ES-I3 (cell line): ENCODE measurements around the gene TGM2.

ENCODE experiments used
- H3K36me3 ChIP-seq: 2 replicates; pipeline ENCODE4 v1.6.1; 2013; ENCODE audit warnings: mild to moderate bottlenecking, low read length, control low read depth, moderate library complexity; ENCODE audit not compliant: insufficient read depth
- H3K4me1 ChIP-seq: 2 replicates; pipeline ENCODE4 v1.6.1; 2013; ENCODE audit warnings: mild to moderate bottlenecking, control low read depth, low read length; ENCODE audit not compliant: insufficient read depth
- H3K9ac ChIP-seq: 2 replicates; pipeline ENCODE4 v1.6.1; 2013; ENCODE audit warnings: low read depth, mild to moderate bottlenecking, low read length, moderate library complexity
- H3K9me3 ChIP-seq: 2 replicates; pipeline ENCODE4 v1.6.1; 2013; ENCODE audit warnings: mild to moderate bottlenecking, low read length, moderate library complexity; ENCODE audit not compliant: control insufficient read depth, insufficient read depth

TGM2 gene

GRCh38 chr20:38203981-38204357 lies 38.9 kb upstream of the TGM2 start:
- Histone ChIP-seq H3K4me1 (peaks cover 7% of the 10 kb centered on the region; the same call in 1 of the 2 replicates), H3K9me3 (no peaks in the 10 kb centered on the region), H3K36me3 (no peaks in the 10 kb centered on the region), H3K9ac (no peak overlapping the region)

DNA sequence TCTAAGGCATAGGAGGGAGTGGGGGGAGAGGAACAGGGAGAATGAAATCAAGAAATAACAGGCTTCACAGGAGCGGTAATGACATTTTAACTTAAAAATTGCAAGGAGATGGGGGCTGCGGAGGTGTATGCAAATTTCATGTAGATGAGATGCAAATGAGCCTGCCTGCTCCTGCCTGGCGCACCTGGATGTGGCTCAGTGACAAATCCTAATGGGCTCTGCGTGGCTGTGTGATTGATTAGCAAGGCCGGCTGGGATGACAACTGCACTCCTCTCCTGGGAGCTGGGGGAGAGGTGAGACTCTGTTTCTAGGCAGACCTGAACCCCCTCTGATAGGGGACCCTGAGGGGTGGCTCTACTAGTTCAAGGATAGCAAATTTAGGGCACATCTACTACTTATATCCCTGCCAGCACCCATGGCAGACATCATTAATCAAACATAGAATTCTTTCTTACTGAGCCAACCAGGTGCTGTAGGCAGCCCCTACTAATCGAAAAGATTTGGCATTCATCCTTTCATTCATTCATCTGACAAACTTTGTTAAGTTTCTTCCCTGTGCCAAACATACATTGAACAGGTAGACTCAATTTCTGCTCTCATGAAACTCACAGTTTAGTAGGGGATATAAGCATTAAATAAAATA lies 38.4 kb upstream of the TGM2 start:
- peaks cover 7% of the 10 kb centered on the region; the same call in 1 of the 2 replicates for H3K4me1 ChIP-seq
- no peaks in the 10 kb centered on the region for H3K36me3 ChIP-seq
- H3K9me3 ChIP-seq = no peaks in the 10 kb centered on the region
- no peak overlapping the region for H3K9ac ChIP-seq

DNA sequence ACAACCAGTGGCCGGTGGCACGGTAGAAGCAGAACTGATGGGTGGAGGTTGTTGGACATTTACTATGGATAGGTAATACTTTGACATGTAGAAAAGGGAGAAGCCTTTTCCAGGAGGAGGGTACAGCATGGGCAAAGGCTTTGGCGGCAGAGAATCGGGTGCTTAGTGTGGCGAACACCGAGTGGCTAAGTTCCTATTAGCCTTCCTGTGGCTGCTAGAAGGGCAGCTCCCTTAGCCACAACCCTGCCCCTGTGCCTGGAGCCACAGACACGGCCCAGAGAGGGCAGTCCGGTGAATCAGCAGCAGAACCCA lies 37.9 kb upstream of the TGM2 start:
- Histone ChIP-seq H3K36me3 (no peaks in the 10 kb centered on the region), H3K4me1 (peaks cover 9% of the 10 kb centered on the region; the same call in 1 of the 2 replicates), H3K9me3 (no peaks in the 10 kb centered on the region), H3K9ac (no peak overlapping the region)

GRCh38 chr20:38202153-38202981 lies 37.3 kb upstream of the TGM2 start:
- Histone ChIP-seq H3K4me1 (peaks cover 9% of the 10 kb centered on the region; the same call in 1 of the 2 replicates), H3K9ac (no peak overlapping the region), H3K9me3 (no peaks in the 10 kb centered on the region), H3K36me3 (no peaks in the 10 kb centered on the region)

DNA sequence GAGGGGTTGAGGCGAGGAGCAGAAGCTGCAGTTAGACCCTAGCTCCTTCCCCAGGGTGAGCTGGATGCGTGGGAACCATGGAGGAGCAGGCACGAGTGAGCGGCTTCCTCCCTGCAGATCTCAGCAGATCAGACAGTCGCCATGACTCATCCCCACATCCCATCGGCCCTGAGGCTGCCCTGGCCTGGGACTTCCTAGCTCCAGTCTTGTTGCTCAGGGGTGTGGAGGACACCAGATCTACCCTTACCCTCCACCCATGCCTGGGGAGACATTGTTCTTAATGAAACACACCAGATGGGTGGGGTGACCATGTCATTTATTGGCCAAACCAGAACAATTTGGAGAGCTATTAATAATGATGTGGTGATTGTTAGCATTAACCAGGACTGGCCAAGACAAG lies 36.3 kb upstream of the TGM2 start:
- Histone ChIP-seq H3K9ac (no peak overlapping the region), H3K4me1 (peaks cover 9% of the 10 kb centered on the region; the same call in 1 of the 2 replicates), H3K36me3 (no peaks in the 10 kb centered on the region), H3K9me3 (no peaks in the 10 kb centered on the region)

GRCh38 chr20:38200646-38201045 lies 35.6 kb upstream of the TGM2 start:
- H3K4me1 ChIP-seq = peaks cover 9% of the 10 kb centered on the region; the same call in 1 of the 2 replicates
- H3K9ac ChIP-seq = no peak overlapping the region
- H3K36me3 ChIP-seq = no peaks in the 10 kb centered on the region
- H3K9me3 ChIP-seq = no peaks in the 10 kb centered on the region

- Histone ChIP-seq H3K36me3 (no peaks in the 10 kb centered on the region), H3K4me1 (peaks cover 9% of the 10 kb centered on the region; the same call in 1 of the 2 replicates), H3K9me3 (no peaks in the 10 kb centered on the region), H3K9ac (no peak overlapping the region)
Observed at GRCh38 chr20:38199501-38200390, 34.7 kb upstream of the TGM2 start.

GRCh38 chr20:38198238-38198861 lies 33.3 kb upstream of the TGM2 start:
- H3K4me1 ChIP-seq = peaks cover 9% of the 10 kb centered on the region; the same call in 1 of the 2 replicates
- H3K36me3 ChIP-seq = no peaks in the 10 kb centered on the region
- H3K9me3 ChIP-seq = no peaks in the 10 kb centered on the region
- no peak overlapping the region for H3K9ac ChIP-seq

DNA sequence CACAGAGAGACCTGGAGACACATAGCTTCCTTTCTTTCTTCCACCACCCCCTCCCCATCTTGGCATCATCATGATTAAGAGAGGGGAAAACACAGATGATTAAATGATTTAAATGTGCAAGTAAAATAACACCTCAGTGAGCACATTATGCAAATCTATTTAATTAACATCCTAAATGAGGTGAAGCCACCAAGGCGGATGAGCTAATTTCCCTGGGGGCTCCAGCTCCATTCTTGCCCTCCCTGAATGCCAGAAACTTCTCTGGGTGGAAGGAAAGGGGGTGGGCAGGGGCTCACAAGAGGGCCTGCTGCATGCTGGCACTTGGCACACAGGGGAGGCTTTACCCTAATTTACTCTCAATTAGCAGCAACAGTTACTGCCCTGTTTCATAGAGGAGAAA lies 32.5 kb upstream of the TGM2 start:
- peaks cover 5% of the 10 kb centered on the region; the same call in 1 of the 2 replicates for H3K4me1 ChIP-seq
- H3K36me3 ChIP-seq = no peaks in the 10 kb centered on the region
- H3K9me3 ChIP-seq = no peaks in the 10 kb centered on the region
- no peak overlapping the region for H3K9ac ChIP-seq

- Histone ChIP-seq H3K9ac (no peak overlapping the region), H3K4me1 (peaks cover 5% of the 10 kb centered on the region; the same call in 1 of the 2 replicates), H3K36me3 (no peaks in the 10 kb centered on the region), H3K9me3 (no peaks in the 10 kb centered on the region)
Observed at GRCh38 chr20:38197217-38197616, 32.1 kb upstream of the TGM2 start.

DNA sequence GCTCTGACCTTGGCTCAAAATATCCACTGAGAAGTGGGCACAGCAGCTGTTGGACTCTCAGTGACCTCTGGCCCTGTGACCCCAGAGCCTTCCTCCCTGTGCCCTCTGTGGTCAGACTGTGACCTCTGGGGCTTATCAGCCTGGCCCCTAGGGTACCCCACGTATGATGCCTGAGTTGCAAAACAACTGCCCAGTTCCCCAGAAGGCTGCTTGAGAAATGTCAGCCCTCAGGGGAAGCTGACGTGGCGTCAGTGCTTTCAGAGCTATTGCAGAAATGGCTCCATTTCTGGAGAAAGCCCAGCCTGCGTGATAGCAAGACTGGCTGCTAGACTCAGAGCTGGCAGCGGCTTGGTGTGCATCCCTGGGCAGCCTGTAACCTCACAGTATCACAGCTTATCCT lies 31.5 kb upstream of the TGM2 start:
- H3K9ac ChIP-seq = no peak overlapping the region
- H3K4me1 ChIP-seq = peaks cover 5% of the 10 kb centered on the region; the same call in 1 of the 2 replicates
- H3K36me3 ChIP-seq = no peaks in the 10 kb centered on the region
- no peaks in the 10 kb centered on the region for H3K9me3 ChIP-seq

GRCh38 chr20:38196076-38196475 lies 31.0 kb upstream of the TGM2 start:
- H3K9ac ChIP-seq = no peak overlapping the region
- H3K4me1 ChIP-seq = 0 out of 2 replicates have a peak, but pooled peaks cover 3% of the 10 kb centered on the region
- no peaks in the 10 kb centered on the region for H3K36me3 ChIP-seq
- H3K9me3 ChIP-seq = no peaks in the 10 kb centered on the region

DNA sequence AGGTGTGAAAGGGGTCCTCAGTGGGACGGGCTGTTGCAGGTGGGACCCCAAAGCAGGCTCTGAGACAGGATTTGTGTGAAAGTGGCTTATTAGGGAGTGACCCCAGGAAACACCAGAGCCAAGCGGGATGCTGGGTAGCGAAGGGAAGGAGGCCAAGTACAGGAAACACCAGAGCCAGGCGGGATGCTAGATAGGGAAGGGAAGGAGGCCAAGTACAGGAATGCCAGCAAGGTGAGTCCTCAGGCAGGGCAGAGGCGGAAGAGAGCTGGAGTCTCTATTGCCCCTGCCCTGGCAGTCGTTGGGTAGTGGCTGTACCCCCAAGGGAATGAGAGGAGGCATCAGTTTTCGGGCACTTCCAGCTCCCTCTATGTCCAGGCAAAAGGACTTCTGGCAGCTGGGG lies 30.5 kb upstream of the TGM2 start:
- no peaks in the 10 kb centered on the region for H3K9me3 ChIP-seq
- H3K9ac ChIP-seq = no peak overlapping the region
- 0 out of 2 replicates have a peak, but pooled peaks cover 3% of the 10 kb centered on the region for H3K4me1 ChIP-seq
- H3K36me3 ChIP-seq = no peaks in the 10 kb centered on the region

DNA sequence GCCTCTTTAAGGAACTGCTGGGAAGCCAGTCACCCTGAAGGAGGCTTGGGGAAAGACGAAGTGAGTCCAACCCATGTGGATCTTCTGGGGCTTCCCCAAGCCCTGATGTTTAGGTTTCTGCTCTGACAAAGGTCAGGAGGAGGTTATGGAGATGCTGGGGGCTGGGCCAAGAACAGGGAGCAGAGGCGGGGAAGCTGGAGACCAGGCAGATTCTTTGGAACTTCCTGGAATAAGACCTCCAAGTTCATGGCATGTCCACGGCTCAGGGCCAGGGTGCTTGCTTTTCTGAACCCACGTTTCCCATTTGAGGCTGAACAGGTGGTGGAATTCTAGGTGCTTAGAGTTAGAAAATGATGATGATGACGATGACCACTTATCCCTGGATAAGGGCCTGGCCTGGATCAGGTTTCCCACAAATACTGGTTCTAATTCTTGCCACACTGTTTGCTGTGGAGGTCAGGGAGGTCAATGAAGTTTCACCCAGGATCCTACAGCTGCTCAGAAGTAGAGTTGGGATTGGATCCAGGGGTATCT lies 30.0 kb upstream of the TGM2 start:
- no peak overlapping the region for H3K9ac ChIP-seq
- H3K4me1 ChIP-seq = 0 out of 2 replicates have a peak, but pooled peaks cover 3% of the 10 kb centered on the region
- H3K9me3 ChIP-seq = no peaks in the 10 kb centered on the region
- no peaks in the 10 kb centered on the region for H3K36me3 ChIP-seq
